Type B pancreatic cell (in vitro differentiated cells): ENCODE measurements around the gene CYTH1. TPM values are rescaled to one million over a fixed set of nuclear protein-coding genes. Genes with fewer than 3 reads are reported as not detected.
A peak's percentile ranks its signal among the peaks of the same experiment; 100 is the strongest.

Source experiments
- DNase-seq: peaks from one replicate; pipeline ENCODE4 v3.0.0; 2021; ENCODE audit warnings: mixed read lengths; ENCODE audit not compliant: unreplicated experiment; ENCODE audit errors: extremely low spot score
- H3K27ac Mint-ChIP-seq: 2 replicates; pipeline ENCODE4 v1.8.0; 2021; ENCODE audit warnings: mild to moderate bottlenecking, mixed read lengths
- H3K27me3 Mint-ChIP-seq: 2 replicates; pipeline ENCODE4 v1.8.0; 2021; ENCODE audit warnings: mixed read lengths
- H3K36me3 Mint-ChIP-seq: 2 replicates; pipeline ENCODE4 v1.8.0; 2021; ENCODE audit warnings: mixed read lengths
- H3K4me1 Mint-ChIP-seq: one replicate; pipeline ENCODE4 v1.8.0; 2021; ENCODE audit warnings: mixed read lengths; ENCODE audit not compliant: unreplicated experiment
- H3K4me3 Mint-ChIP-seq: 2 replicates; pipeline ENCODE4 v1.8.0; 2021; ENCODE audit warnings: mild to moderate bottlenecking, mixed read lengths
- H3K9me3 Mint-ChIP-seq: 2 replicates; pipeline ENCODE4 v1.8.0; 2021; ENCODE audit warnings: mixed read lengths
- total RNA-seq: library from RNA; stranded (reverse); gene quantifications from 2 replicates; pipeline ENCODE4 v1.2.1, GENCODE V29; 2021; ENCODE audit warnings: low replicate concordance
- TF ChIP-seq, protein P1 (sequence below): fragments of 200-600 bp; sonication (generic); conservative IDR thresholded peaks from 2 replicates; pipeline ENCODE4 v1.5.0; 2021; ENCODE audit warnings: antibody characterized with exemption, mild to moderate bottlenecking

CYTH1 gene
- total RNA-seq, 1 donor from 2014 or later = 30.3 TPM

DNA sequence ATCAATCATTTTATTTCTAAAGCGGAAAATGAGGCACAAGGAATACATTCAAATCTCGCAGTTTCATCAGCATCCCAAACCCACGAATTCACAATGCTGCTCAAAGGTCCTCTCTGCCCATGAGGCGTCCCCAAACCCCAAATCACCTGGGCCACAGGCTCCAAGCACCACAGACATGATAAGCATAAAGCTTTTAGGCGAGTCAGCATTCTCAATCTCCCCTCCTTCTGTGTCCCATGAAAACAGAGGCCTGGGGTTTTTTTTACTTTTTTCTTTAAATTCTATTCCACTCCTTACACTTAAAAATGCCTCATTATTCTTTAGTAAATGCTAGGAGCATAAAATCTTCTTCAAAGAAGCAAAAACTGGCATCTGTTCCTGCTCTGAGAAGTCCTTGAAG, 55.0 kb downstream of the CYTH1 start:
- Mint-ChIP-seq H3K9me3 (no peaks in the 10 kb centered on the region), H3K4me1 (peaks cover 55% of the 10 kb centered on the region), H3K27ac (no peak overlapping the region), H3K27me3 (no peaks in the 10 kb centered on the region), H3K36me3 (peaks cover 2% of the 10 kb centered on the region), H3K4me3 (no peak overlapping the region)
- TF ChIP-seq, protein P1, sequence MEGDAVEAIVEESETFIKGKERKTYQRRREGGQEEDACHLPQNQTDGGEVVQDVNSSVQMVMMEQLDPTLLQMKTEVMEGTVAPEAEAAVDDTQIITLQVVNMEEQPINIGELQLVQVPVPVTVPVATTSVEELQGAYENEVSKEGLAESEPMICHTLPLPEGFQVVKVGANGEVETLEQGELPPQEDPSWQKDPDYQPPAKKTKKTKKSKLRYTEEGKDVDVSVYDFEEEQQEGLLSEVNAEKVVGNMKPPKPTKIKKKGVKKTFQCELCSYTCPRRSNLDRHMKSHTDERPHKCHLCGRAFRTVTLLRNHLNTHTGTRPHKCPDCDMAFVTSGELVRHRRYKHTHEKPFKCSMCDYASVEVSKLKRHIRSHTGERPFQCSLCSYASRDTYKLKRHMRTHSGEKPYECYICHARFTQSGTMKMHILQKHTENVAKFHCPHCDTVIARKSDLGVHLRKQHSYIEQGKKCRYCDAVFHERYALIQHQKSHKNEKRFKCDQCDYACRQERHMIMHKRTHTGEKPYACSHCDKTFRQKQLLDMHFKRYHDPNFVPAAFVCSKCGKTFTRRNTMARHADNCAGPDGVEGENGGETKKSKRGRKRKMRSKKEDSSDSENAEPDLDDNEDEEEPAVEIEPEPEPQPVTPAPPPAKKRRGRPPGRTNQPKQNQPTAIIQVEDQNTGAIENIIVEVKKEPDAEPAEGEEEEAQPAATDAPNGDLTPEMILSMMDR = no peak
- DNase-seq = no peak

DNA sequence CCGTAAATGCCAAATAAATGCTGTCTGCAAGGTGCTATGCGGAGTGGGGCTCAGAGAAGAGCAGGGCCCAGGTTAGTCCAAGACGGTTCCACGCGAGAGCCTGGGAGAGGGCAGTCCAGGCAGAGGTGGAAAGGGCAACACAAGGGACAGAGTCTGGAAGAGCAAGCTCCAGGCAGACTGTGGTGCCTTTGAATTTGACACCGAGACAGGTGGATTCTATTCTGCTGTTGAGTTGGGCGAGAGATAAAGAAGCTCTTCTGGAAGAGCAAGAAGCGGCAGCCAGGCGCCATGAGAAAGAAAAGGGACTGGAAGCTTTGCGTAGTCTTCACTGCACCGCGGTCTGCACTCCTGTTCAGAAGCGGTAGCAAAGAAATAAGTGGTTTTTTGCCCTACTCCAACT, 55.6 kb downstream of the CYTH1 start:
- H3K27me3 Mint-ChIP-seq = no peaks in the 10 kb centered on the region
- H3K9me3 Mint-ChIP-seq = no peaks in the 10 kb centered on the region
- no peak overlapping the region for H3K27ac Mint-ChIP-seq
- TF ChIP-seq, protein P1 = no peak
- H3K36me3 Mint-ChIP-seq = no peaks in the 10 kb centered on the region
- peaks cover 53% of the 10 kb centered on the region for H3K4me1 Mint-ChIP-seq
- no peak overlapping the region for H3K4me3 Mint-ChIP-seq
- DNase-seq = no peak

DNA sequence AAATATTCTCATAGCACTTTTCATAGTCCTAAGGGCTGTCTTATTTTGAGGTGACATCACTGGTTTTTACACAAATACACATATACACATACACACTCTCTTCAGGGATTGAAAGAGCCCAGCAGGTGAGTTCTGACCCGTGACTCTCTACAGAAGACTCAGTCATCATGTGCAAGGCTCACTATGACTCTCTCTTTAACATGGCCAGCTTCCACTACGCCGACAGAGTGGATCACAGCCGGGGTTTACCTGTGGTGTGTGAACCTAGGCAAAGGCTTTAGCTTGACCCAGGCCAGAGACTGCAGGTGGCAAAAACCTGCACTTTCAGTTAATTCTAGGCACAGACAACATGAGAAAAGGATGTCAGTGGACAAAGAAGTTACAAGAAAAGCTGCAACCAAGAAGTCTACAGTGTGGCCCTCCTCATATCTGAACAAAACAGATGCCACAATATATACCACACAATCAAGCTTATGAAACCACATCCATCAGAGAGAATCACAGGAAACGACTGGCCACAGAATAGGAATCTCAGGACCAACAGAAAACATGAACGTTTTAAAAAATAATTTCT, 56.5 kb downstream of the CYTH1 start:
- H3K4me1 Mint-ChIP-seq = peaks cover 53% of the 10 kb centered on the region
- no peaks in the 10 kb centered on the region for H3K27me3 Mint-ChIP-seq
- TF ChIP-seq, protein P1 = no peak
- no peak overlapping the region for H3K4me3 Mint-ChIP-seq
- DNase-seq = no peak
- H3K36me3 Mint-ChIP-seq = no peaks in the 10 kb centered on the region
- no peaks in the 10 kb centered on the region for H3K9me3 Mint-ChIP-seq
- no peak overlapping the region for H3K27ac Mint-ChIP-seq

DNA sequence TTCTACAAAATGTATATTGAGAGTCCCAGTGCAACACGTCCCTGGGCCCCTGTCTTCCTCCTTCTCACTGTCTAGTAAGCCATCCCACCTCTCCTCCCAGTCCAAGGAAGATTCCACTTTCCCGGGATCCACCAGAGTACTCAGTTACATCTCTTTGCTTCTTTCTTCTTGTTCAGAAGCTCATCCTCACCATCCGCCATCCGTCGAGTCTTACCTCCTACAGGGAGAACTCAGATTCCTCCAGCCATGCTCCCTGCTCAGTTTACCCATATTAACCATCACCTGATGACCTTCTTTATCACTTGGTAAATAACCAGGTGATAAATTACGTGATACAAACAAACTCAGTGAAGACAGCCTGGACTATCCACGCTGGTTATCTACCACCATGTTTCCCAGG, 57.1 kb downstream of the CYTH1 start:
- Mint-ChIP-seq H3K27me3 (no peaks in the 10 kb centered on the region), H3K9me3 (no peaks in the 10 kb centered on the region), H3K4me1 (peaks cover 53% of the 10 kb centered on the region), H3K27ac (no peak overlapping the region), H3K36me3 (no peaks in the 10 kb centered on the region), H3K4me3 (peak overlapping the region; percentile 10)
- no peak for DNase-seq
- TF ChIP-seq, protein P1 = no peak

DNA sequence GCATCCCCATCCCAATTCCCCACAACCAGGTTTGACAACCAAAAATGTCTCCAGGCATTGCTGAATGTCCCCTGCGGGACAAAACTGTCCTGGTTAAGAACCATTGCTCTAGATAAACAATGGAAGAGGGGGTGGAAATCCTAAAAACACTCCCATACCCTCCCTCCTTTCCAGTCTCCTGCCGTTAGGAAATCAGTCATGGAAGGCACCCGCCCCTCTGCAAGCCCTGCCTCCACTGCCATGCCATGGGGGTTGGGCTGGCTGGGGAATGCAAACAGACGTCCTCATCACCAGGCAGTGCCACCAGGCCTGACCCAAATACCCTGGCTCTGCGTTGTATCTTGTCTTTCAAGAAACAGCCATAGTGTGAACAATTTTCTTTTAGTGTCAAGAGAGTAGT, 57.5 kb downstream of the CYTH1 start:
- Mint-ChIP-seq H3K27me3 (no peaks in the 10 kb centered on the region), H3K4me3 (no peak overlapping the region), H3K27ac (no peak overlapping the region), H3K9me3 (no peaks in the 10 kb centered on the region), H3K36me3 (no peaks in the 10 kb centered on the region), H3K4me1 (peaks cover 53% of the 10 kb centered on the region)
- TF ChIP-seq, protein P1 = no peak
- no peak for DNase-seq

DNA sequence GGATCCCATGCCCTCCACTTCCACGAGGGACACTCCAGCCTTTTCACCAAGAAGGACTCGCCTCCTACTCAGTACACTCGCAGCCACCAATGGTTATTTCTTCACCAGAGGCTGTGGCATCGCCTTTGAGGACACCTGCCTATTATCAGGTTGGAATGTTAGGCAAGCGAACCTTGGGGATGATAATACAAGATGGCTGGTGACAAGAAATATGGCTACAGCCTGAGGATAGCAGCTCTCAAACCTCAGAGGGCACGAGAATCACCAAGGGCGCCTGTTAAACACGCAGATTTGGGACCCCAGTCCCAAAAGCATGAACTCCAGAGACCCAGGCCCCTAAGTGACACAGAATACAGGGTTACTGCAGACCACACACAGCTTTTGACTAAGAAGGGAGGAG, 58.1 kb downstream of the CYTH1 start:
- peaks cover 55% of the 10 kb centered on the region for H3K4me1 Mint-ChIP-seq
- TF ChIP-seq, protein P1 = no peak
- H3K4me3 Mint-ChIP-seq = peak overlapping the region; percentile 83
- no peaks in the 10 kb centered on the region for H3K27me3 Mint-ChIP-seq
- H3K36me3 Mint-ChIP-seq = no peaks in the 10 kb centered on the region
- no peaks in the 10 kb centered on the region for H3K9me3 Mint-ChIP-seq
- H3K27ac Mint-ChIP-seq = no peak overlapping the region
- DNase-seq = no peak
